22Rv1 (cell line): ENCODE data around the gene RNASE7.
"Not testable (repeated sequence)": the region's sequence is repeated elsewhere in the genome, so short reads cannot be mapped to it uniquely, and the experiment has no call there.

ENCODE experiments used
- H3K27ac ChIP-seq: fragments of 450-650 bp; 2 replicates; pipeline ENCODE4 v1.5.1; 2017
- CTCF ChIP-seq: fragments of 450-650 bp; IDR thresholded peaks from 2 replicates; pipeline ENCODE4 v1.5.1; 2017; ENCODE audit warnings: mild to moderate bottlenecking
- ZFX ChIP-seq: fragments of 450-650 bp; IDR thresholded peaks from 2 replicates; pipeline ENCODE4 v1.6.1; 2017; ENCODE audit warnings: antibody characterized with exemption, borderline replicate concordance

The RNASE7 gene

GRCh38 chr14:21038441-21039422 is 3.4 kb upstream of the RNASE7 start:
- no peak overlapping the region for H3K27ac ChIP-seq
- TF ChIP-seq CTCF (no peak), ZFX (no peak)

GRCh38 chr14:21039585-21040369 is 2.4 kb upstream of the RNASE7 start:
- TF ChIP-seq ZFX (no peak), CTCF (peak; percentile 65)
- no peak overlapping the region for H3K27ac ChIP-seq

- H3K27ac ChIP-seq, result no peak overlapping the region
- TF ChIP-seq CTCF (0 out of 2 replicates have a peak, but pooled peaks have one; percentile 12), ZFX (no peak)
These were observed 1.7 kb upstream of the RNASE7 start for GRCh38 chr14:21040370-21040925.

DNA sequence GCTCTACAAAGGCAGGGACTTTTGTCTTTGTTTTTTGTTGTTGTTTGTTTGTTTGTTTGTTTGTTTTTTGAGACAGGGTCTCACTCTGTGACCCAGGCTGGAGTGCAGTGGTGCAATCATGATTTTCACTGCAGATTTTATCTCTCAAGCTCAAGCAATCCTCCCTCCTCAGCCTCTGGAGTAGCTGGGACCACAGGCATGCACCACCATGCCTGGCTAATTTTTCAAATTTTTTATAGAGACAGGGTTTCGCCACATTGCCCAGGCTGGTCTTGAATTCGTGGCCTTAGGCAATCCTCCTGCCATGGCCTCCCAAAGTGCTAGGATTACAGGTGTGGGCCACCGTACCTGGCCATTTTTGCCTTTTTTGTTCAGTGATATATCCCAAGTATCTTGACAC is 1.2 kb upstream of the RNASE7 start:
- not testable (repeated sequence) for H3K27ac ChIP-seq

GRCh38 chr14:21042918-21043317 is 756 bp downstream of the RNASE7 start:
- H3K27ac ChIP-seq, result no peak overlapping the region
- no peak for TF ChIP-seq ZFX
- no peak for TF ChIP-seq CTCF

GRCh38 chr14:21043387-21043973 is 1.3 kb downstream of the RNASE7 start:
- TF ChIP-seq ZFX, result no peak
- TF ChIP-seq CTCF, result no peak
- no peak overlapping the region for H3K27ac ChIP-seq

- H3K27ac ChIP-seq, result no peak overlapping the region
- no peak for TF ChIP-seq CTCF
- no peak for TF ChIP-seq ZFX
These were observed 1.9 kb downstream of the RNASE7 start for GRCh38 chr14:21043974-21044618.
